Activated CD4-positive, alpha-beta T cell treated with anti-CD3 and anti-CD28 coated beads for 4 hours (primary cell): ENCODE data around the gene GTF2H4.
"Not testable (repeated sequence)": the region's sequence is repeated elsewhere in the genome, so short reads cannot be mapped to it uniquely, and the experiment has no call there.

Experiments used
- DNase-seq, 2 donors: peaks; one replicate each; pipeline ENCODE4 v3.0.0-alpha.2; 2020

Gene GTF2H4

DNA sequence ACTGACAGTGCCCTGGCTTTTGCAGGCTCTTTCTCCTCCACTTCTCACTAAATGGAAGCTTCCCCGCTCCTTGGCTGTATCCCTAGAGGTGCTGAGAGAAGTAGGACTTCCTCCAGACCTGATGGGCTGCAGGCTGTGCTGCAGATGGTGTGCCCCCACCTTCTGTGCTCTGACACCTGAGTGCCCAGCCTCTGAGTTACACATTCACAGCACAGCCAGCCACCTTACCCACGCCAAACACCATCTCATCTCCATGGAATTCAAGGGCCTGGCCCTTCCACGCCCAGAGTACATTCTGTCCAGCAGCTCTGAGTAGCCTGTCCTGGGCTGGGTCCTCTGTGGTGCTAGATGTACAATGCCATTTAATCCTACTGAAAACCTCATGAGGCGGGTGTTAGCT, 18.6 kb downstream of the GTF2H4 start:
- DNase-seq, result no peak

DNA sequence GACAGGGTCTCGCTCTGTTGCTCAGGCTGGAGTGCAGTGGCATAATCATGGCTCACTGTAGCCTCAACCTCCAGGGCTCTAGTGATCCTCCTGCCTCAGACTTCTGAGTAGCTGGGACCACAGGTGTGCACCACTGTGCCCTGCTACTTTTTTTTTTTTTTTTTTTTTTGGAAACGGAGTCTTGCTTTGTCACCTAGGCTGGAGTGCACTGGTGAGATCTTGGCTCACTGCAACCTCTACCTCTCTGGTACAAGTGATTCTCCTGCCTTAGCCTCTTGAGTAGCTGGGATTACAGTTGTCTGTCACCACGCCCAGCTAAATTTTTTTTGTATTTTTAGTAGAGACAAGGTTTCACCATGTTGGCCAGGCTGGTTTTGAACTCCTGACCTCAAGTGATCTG, 19.1 kb downstream of the GTF2H4 start:
- not testable (repeated sequence) for DNase-seq

DNA sequence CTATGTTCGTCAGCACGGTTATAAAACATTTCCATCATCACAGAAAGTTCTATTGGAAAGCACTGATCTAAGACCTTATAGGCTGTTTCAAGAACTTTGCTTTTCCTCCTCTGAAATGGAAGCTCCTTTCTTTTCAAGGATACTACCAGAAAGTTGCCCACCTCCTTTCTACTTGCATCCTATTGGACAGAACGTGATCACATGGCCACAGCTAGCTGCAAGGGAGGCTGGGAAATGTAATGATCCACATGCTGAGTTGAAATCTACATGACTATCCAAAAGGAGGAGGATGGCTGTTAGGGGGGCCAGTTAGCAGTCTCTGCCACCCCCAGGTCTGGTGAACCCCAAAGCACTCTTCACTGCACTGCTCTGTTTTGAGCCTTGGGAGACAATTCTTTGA, 20.7 kb downstream of the GTF2H4 start:
- DNase-seq, result no peak

DNA sequence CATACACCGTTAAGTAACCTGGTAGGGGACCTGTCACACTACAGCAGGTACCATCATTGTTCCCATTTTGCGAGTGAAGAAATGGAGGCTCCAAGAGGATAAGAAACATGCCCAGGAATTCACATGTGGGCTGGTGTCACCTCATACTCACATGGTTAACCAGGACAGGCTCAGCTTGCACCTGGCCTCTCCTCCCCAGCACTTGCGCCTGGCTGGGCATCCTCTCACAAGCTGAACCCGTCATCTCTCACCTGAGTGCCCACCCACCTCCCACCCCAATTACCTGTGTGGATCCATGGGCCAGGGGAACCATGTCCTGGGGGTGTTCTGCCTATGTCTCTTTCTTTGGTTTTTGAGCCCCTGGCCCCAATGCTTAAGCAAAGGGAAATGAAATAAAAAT, 22.5 kb downstream of the GTF2H4 start:
- no peak for DNase-seq

DNA sequence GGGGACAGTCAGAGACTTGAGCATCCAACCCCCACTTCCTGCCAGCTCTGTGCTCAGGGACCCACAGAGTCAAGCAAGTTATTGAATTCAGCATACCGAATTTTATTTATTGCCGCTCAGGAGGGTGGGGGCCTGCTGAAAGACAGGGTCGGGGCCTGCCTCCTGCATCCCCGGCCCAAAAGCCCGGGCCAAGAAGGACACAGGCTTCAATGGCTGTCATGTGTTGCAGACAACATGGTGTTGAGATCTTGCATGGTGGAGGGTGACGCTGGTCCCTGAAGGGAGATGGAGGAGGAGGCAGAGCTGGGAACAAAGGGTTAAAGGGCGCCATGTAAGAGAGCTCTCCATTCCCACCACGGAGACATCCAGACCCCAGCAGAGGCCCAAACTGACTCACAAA, 23.3 kb downstream of the GTF2H4 start:
- DNase-seq, result no peak

DNA sequence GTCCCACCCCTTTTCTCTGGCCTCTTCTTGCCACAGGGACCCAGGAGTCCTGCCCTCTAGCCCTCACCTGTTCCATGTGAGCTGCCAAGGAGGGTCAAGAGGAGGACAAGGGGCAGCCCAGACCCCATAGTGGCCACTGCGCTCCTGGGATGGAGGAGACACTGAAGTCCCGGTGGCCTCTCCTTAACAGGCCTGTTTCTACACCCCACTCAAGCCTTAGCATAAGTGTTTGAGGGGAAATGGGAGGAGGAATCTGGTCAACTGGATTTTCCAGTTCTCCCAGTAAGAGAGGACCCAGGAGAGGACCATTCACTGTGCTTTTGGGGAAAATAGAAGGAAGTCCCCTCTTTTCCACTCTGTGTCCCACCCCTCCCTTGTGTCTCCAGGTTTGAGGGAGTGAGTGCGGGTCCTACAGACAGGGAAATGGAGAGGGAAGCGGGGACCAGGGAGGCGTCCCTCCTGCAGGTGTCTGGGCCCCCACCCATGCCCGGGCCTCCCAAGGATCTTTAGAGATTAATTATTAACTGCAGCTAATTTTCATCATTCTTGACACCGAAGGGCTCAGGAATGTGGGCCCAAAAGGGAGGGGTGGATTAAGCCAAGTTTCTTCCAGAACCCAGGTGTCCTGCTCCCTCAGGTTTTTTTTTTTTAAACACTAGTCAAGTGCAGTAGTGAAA, 24.1 kb downstream of the GTF2H4 start, which contains the start of gene SFTA2:
Gene SFTA2, minus strand, starts transcription at position 202 of the 677 bp plus-strand sequence. Its CDS starts 74 bp downstream, at position 128.
- no peak for DNase-seq

DNA sequence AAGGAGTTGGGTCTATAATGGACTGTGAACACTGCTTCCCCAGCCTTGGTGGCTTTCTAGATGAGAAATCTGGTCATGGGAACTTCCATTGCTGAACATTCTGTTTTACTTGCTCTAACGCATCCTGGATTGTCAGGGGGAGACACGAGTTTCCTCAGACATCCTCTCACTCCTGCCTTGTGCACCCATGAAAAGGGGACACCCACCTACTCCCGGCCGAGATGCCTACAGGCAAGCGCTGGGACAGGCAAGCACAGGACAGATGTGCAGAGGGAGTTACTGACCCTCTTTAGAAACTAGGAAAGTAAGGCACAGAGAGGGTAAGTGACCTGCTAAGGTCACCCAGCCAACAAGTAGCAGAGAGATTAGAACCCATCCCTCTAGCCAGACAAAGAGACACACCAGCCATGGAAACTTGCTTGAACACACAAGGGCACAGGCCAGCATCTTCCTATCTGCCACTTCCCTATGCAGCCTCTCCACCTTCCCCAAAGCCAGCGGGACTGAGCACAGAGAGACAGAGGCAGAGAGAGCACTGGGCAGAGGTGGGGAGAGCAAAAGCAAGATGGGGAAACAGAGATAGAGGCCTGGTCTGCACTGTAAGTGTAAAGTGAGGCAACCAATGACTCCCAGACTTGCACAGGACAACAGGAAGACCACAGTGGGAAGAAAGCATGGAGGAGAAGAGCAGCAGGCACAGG, 24.8 kb downstream of the GTF2H4 start:
- DNase-seq, result no peak

DNA sequence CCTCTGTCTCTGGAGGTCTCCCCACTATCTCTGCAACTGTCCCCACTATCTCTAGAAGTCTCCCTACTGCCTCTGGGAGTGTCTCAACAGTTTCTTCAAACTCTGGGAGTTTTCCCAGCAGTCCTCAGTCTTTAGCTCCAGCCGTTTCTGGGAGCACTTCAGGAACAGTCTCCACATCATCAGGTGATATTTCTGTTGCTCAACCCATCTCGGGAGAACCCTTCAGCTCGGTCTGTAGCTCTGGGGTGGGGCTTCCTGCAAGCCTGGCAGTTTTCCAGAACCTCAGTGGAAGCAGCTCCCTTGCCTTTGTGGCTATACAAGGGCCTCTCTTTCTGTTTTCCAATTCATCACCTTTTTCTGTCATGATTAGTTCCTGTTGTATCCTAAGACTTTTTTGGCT, 27.0 kb downstream of the GTF2H4 start:
- DNase-seq, result no peak

DNA sequence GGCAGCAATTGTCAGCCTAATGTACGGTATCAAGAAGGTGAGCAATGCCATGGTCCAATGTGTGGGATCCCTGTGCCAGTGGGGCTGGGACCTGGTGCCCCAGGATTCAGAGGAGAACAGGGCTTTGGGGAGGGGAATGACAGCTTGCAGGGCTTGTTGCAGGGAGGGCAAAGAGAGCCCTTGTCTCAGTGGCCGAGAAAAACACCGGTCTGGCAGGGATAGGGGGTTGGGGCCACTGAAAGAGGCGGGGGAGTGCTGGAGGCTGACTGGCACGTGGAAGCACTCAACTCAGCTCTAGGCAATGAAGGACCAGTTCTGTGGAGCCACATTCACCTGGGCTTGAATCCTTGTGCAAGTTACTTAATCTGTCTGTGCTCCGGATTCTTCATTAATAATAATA, 29.3 kb downstream of the GTF2H4 start:
- DNase-seq, result no peak

DNA sequence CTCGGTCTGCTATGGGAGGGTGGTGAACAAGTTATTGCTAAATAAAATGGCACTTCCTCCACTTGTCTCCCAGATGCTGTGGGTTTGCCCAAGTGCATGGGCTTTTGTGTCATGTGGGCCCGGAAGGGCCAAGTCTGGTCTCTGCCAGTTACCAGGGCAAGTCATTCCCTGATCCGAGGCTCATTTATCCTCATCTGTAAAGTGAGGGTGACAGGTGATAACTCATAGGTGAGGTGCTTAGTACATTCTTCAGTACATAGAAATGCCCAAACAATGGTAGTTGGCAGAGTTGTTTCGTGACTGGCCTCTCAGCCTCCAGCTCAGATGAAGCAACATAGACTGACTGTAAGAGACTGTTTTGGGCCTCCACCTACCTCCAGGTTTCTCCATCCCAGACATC, 30.7 kb downstream of the GTF2H4 start:
- no peak for DNase-seq

DNA sequence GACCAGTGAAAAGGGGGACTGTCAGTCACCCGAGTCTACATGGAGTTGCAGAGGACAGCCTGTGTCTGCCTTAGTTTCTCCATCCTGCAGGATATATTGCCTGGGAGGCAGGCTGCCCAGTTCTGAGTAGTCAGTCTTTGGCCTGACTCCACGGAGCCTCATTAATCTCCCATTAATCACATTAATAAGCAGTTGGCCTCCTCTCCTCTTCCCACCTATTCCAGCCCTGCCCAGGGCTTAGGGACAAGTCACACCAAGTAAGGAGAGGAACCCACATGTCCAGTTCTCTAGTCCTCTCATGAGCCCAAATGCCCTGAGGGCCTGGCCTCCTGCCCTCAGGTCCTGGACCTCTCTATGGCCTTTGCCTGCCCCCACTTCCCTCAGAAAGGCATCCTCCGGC, 31.5 kb downstream of the GTF2H4 start:
- no peak for DNase-seq

DNA sequence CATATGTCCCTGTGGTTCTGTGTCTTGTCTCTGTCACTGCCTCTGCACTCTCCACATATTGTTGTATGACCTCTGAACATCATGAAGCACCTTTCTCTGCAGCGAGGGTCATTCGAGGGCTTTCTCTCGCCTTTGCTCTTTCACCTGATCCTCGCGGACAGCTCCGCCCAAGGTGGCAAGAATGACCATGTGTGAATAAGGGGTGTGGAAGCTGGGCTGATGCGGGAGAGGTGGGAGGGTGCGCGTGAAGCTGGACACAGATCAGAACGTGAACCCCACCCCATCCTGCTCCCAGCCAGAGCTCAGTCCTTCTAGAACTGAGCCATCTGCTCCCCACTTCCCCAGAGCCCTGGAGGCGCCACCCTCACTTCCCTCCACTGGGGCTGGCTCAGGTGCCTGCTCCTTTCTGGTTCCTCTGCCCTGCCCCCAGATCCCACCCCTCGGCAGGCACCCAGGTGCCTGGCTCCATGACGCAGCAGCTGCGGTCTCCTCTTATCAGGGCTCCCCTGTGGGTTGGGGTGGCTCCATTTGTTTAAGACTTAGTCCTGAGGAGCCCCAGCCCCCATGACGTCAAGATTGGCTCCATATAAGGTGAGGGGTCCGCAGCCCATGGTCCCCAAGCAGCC, 32.5 kb downstream of the GTF2H4 start, which contains the start of gene MUCL3:
Gene MUCL3, plus strand, starts transcription at position 613 of the 626 bp plus-strand sequence. CDS start 27 bp downstream, outside the sequence.
- no peak for DNase-seq

DNA sequence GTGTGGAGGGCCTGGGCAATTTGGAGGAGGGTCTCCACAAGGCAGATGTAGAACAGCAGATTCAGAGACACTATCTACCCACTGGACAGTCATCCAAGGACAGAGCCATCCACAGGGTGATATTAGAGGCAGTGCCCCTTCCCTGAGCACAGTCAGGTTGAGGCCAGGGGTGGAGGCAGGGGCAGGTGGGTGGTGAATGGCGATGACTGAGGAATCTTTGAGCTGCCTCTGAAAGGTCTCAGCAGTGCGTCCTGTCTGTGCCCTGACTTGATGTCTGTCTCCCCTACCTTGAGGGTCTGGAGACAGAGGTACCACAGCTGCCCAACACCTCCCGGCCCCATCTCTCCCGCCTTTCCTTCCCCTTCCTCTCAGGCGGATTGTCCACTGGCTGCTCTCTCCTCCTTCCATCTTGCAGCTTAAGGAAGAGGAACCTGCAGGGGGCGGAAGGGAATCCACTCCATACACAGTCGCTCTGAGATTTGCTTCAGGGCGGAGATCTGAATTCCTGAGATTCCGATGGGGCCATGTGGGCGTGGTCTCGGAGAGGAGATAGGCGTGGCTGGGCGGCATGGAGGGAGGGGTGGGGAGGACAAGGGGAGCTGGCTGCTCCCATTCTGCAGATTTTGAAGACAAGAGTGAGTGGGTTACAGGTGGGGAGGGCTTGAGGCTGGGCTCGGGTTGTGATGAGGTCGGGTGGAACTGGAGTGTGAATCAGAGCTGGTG, 34.5 kb downstream of the GTF2H4 start:
- DNase-seq, result no peak

DNA sequence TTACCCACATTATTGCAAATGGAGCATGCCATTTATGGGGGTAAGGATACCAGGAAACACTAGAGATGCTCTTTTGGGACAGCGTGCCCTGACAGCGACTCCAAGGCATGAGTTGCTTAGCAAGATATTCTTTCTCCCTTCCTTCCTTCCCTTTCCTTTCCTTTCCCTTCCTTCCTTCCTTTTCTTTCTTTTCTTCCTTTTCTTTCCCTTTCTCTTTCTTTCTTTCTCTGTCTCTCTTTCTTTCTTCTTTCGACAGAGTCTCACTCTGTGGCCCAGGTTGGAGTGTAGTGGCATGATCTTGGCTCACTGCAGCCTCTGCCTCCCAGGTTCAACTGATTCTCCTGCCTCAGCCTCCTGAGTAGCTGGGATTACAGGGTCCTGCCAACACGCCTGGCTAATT, 36.0 kb downstream of the GTF2H4 start:
- no peak for DNase-seq

DNA sequence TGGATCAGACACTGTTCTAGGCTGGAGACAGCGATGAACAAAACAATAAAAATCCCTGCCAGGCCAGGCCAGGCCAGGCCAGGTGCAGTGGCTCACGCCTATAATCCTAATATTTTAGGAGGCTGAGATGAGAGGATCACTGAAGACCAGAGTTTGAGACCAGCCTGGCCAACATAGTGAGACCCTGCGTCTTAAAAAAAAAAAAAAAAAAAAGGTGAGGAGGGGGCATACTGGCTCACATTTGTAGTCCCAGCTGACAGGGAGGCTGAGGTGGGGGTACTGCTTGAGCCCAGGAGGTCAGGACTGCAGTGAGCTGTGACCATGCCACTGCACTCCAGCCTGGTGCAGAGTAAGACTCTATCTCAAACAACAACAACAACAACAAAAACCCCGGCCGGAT, 37.3 kb downstream of the GTF2H4 start:
- DNase-seq, result no peak

DNA sequence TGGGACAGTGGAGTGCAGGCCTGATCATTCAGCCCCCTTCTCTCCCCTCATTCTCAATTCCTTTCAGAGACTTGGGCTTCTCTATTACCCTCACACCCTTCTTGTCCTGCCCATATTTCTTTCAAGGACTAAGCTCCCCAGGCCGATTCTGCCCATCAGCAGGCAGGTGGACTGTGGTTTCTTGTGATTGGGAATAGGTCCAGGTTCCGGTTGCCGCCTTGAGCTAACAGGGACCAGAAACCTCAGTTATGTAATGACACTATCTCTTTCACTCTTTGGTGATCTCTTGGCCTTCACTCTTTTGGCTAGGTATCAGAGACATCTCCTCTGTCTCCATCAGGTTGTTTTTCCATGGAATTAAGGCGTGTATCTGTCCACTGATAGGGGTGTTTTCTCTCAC, 39.2 kb downstream of the GTF2H4 start:
- no peak for DNase-seq

DNA sequence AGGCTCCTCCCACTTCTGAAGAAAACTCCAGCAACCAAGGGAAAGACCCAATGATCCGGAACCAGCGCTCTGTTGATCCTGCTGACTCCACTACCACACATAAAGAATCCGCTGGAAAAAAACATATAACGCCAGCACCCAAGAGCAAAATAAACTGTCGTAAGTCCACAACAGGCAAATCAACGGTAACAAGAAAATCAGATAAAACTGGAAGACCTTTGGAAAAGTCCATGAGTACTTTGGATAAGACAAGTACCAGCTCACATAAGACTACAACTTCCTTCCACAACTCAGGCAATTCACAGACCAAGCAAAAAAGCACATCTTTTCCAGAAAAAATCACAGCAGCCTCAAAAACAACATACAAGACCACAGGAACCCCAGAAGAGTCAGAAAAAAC, 40.8 kb downstream of the GTF2H4 start:
- DNase-seq, result no peak

DNA sequence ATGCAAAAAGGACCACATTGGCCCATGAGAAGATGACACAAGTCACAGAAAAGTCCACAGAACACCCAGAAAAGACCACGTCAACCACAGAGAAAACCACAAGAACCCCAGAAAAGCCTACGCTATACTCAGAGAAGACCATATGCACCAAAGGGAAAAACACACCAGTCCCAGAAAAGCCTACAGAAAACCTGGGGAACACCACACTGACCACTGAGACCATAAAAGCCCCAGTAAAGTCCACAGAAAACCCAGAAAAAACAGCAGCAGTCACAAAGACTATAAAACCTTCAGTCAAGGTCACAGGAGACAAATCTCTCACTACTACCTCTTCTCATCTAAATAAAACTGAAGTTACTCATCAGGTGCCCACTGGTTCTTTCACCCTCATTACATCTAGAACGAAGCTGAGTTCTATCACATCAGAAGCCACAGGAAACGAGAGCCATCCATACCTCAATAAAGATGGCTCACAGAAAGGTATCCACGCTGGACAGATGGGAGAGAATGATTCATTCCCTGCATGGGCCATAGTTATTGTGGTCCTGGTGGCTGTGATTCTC, 44.0 kb downstream of the GTF2H4 start:
- no peak for DNase-seq

DNA sequence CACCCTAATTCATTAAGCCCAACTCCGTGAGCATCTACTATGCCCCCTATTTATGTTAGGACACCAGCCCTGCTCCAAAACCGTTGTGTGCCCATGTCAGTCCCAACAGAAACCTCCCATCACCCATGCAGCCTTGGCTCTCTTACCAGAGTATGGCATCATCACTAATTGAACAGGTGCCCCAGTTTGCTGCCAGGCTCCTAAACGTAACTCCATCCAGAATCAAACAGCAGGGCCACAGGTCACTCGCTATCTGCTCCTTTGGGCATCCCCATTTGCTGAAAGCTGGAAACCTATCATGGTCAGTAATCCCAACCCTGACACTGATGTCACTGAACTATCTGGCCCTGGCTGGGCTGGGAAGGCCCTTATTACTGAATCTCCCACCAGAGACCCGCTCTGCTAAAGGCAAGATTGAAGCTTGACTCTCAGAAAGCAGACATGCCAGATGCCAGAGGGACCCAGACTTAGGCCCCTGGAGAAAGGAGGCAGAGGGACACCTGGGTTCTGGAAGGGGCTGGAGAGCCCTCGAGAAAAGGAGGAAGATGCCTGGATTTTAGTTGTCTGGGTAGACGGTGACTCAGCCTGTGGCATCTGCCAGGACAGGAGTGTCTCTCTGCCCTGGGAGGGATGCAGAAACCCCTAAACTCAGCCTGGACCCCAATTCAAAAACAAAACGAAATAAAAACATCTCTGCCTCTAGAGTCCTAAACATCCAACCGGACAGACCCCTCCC, 46.8 kb downstream of the GTF2H4 start:
- DNase-seq, result no peak

DNA sequence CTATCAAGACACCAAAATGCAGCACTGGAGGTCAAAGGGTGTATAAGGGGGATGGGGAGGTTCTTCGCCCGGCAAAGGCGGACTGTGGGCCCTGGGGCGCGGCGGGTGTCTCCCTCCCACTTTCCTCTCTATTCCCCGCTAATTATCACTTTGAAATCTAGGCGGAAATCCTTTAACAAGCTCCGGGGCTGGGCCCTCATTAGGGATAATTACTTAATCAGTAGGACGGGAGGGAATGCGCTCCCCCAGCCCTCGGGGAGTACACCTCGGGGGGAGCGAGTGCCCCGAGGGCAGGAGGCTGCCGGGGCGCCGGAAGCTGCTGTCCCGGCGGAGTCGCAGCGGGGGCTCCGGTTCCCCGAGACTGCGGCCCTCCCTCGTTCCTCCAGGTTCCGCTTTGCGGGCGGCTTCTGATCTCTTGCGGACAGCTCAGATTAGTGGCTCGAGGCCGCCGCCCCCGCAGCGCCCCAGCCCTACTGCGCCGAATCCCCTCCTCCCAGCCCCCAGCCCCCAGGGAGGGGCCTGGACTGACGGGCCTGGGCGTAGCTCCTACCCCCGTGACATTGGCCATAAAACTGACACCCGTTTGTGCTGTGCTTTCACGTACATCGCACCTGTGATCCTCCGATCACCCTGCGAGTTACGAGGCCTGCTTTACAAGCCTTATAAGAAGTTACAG, 47.5 kb downstream of the GTF2H4 start:
- DNase-seq, result peak; percentile 57 to 59

DNA sequence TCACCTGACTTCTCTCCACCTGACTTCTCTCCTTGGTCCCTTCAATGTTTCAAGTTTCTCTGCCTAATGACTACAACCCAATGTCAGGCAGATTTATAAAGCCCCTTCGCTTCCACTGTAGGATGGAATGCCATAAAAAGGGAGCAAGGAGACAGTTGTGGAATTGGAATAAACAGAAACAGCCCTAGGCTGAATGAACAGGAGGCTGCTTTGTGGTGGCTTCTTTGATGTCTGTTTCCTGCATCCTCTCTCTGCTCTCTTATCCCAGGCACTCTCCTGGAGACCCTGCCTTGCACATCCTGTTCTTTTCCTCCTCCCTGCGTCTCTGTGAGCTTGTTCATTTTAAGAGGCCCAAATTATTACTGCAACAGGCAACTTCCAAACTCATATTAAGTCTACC, 49.7 kb downstream of the GTF2H4 start:
- DNase-seq, result no peak
